NOMO-1 (cell line): ENCODE measurements around the gene RUNX3.

Source experiments
- DNase-seq, 2 experiments: peaks; one replicate each; lab custom pipeline; 2025; ENCODE audit not compliant: unreplicated experiment in 2 of 2; lab: John Stamatoyannopoulos, UW

RUNX3 gene

DNA sequence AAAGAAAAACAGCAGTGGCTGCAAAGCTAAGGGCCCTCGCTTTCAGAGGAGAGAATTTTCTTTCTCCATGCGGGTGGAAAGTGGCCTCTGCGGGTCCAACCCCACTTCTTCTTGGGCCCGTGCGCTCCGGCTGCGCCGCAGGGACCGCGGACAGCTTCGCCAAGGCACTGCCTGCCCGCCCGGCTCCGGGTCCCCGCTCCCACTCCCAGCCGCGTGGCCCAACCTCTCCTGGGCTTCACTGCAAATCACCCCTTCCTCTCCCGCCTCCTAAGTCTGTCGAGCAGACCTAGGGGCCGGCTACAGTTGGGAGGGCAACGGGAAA is 1.0 kb upstream of the RUNX3 start:
- DNase-seq: no peak

GRCh38 chr1:24929398-24930259 is 447 bp downstream of the RUNX3 start:
- peak; percentile 42 to 53 for DNase-seq

GRCh38 chr1:24928689-24929397 is 1.2 kb downstream of the RUNX3 start:
- DNase-seq: peak; percentile 21 to 28

- no peak for DNase-seq
Measured at GRCh38 chr1:24927988-24928688, 1.9 kb downstream of the RUNX3 start.

DNA sequence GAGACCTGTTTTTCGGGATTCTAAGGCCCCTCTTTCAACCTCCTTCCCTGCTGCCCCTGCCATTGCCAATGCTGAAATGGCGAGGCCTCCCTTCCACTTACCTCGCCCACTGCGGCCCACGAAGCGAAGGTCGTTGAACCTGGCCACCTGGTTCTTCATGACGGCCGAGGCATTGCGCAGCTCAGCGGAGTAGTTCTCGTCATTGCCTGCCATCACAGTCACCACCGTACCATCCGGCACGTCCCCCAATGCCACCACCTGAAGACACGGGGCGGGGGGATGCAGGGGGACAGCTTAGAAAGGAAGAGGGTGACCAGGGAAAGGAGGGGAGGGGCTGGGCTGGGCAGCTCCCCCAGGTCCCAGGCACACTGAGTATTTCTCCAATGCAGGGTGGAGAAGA is 2.6 kb downstream of the RUNX3 start:
- DNase-seq: no peak

DNA sequence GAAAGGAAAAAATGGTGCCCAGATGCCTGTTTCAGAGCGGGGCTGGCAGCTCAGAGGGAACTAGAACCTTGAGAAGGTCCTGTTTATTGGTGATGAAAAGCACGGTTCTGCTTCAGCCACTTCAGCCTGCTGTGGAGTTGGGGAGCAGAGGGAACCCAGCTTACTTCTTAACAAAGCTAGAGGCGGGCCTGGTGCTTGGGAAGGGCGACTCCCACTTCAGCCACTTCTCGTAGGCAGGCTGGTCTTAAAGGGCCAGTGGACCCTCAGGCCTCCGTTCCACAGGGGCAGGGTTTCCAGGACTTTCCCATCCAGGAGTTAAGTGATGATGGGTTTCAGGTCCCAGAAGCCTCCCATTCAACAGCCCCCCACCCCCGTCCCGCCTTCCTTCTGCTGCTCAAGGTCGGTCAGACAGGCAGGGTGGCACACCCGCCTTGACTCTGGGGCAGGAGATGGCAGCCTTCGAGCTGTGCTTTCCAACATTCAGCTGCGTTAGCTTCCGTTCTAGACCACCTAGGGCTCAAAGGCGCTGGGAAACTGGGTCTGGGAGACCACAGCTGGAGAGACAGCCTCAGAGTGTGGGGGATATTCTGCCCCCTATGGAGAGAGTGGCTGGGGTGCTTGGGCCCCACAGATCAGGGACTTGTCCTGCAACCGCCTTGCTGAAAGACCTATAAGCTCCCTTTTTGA is 3.4 kb downstream of the RUNX3 start:
- DNase-seq: no peak

- DNase-seq: no peak
Measured at GRCh38 chr1:24925963-24926362, 4.1 kb downstream of the RUNX3 start.

DNA sequence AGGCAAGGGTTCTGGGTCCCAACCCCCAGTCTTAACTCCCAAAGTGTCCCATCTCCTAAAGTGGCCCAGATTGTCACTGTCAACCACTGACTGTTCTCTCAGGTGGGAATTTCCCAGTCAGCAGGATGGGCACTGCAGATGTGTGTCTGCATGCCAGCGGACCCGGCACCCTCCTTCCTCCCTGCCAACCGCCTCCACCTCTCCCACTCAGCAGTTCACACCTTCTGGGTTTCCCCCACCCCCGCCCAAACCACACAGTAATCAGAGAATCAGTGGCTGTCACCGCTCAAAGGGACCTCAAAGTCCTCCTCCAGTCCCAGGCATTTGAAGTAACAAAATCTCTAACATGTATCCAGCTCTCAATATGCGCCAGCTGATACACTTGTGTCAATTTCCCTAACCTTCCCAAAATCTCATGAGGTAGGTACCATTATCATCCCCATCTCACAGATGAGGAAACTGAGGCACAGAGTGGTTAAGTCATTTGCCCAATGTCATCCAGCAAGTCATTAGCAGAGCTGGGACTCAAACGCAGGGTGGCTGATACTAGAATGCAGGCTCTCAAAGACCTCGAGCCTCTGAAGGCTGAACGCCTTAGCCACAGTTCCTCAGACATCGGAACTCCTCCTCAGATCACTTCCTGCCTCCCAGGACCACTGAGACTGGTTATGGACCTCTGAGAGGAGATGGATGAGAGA is 4.8 kb downstream of the RUNX3 start:
- DNase-seq: no peak

DNA sequence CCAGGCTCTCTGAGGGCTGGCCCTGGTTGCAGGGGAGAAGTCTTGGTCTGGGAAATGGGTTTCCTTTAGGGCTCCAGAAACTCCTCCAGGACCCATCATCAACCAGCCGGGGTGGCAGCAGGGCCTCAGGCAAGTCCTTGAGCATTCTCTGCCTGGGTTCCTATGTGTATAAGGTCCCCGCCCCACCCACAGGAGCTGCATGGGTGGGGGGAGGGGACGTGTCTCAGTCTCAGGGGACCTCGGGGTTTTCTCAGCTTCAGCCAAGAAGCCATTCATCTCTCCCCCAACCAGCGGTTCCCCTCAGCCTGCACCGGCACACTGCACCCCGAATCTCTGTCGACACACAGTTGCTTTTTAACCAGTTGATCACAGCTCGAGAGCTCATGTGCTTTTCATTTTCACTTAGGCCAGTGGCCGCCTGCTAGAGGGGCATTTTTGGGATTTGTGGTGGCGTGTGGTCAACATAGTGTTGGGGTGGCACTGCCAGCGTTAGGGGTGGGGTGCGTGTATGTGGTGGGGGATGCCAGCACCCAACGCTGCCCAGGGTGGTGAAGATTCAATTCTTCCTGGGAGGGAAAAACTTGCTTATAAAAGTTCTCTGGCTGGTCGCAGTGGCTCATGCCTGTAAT is 6.5 kb downstream of the RUNX3 start:
- DNase-seq: no peak

DNA sequence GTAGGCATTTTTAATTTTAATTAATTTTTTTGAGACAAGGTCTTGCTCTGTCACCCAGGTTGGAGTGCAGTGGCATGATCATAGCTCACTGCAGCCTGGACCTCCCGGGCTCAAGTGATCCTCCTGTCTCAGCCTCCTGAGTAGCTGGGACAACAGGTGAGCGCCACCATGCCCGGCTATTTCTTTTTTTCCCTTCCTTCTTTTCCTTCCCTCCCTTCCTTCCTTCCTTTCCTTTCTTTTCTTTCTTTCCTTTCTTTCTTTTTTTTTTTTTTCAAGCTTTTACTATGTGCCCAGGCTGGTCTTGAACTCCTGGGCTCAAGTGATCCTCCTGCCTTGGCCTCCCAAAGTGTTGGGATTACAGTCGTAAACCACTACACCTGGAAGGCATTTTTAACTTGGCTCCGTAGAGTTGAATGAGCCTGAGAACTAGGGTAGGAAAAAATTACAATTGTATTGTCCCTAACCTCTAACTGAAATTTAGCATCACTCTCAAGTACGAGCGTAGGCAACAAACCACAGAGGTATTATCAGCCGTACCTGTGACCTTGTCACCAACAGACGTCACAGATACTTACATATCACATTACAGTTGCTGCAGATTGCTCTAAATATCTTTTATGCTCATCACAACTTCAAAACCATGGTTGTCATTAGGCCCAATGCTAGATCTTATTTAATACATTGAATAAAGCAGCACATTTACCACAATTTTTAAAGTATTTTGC is 8.0 kb downstream of the RUNX3 start:
- no peak for DNase-seq

- no peak for DNase-seq
Measured at GRCh38 chr1:24921412-24921811, 8.7 kb downstream of the RUNX3 start.

DNA sequence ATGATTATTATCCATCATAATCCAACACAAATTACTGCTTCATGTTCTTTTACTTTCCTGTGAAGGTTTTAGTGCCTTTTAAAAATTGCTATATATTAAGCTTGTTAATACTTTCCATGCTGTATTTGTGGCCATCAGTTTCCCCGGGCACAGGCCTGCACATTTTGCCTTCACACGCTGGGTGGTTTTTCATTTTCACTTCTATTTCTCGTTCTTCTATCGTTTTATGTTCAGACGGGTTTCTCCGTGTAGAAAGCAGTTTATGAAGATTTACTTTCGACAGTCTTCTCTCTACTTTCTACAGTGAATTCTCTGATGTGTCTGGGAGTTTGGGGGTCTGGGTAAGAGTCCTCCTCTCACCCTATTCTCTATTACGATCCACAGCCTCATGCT is 9.5 kb downstream of the RUNX3 start:
- no peak for DNase-seq

DNA sequence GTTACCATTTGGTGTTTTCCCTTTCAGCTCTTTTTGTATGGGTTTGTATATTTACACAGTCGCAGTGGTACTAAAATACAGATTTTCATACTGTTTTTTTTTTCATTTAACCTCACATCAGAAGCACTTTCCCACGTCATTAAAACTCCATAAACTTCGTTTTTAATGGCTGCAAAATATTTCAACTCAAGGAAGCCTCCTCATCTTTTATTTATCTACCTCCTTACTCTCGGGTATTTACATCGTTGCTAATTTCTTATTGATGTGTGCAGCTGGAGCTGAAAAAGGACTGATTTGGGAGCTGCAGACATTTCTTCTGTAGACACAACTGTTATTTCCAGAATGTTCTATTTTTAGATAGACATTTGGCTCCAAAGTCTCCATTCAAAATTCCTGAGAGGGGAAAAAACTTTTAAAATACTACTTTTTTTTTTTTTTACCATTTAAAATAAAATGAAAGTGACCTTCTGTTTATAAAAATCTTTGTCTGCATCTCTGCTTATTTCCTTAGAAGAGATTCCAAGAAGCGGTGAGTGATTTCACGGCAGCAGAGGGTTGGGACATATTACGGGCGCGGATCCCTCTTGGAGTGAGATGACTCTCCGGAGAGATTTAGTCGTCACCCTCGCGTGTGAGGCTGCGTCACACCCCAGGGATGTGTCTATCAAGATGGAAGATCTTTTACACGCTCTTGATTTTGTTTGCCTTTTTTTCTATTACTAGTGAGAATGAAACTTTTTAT is 10.1 kb downstream of the RUNX3 start:
- no peak for DNase-seq

DNA sequence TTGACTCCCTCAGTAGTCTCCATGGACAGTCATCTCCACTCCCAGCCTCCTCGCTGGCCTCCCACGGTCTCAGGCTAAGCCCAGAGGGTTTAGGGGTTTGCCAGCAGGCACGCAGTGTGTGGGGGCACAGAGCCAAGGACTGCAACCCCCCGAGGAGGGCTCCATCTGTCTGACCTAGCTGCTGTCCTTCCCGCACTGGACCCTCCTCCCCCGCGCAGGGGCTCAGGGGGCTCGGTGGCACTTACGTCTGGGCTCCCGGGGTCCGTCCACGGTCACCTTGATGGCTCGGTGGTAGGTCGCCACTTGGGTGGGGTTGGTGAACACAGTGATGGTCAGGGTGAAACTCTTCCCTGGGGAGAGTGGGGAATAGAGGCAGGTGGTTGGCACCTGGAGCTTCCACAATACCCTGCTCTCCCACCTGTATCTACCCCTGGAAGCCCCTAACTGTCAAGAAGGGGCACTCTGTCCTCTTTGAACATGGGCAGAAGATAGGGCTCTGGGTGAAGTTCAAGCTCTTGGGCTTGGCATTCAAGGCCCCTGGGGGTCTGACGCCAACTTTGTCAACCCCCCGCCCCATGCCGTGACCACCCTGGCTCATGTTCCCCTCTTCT is 11.0 kb downstream of the RUNX3 start:
- DNase-seq: no peak

DNA sequence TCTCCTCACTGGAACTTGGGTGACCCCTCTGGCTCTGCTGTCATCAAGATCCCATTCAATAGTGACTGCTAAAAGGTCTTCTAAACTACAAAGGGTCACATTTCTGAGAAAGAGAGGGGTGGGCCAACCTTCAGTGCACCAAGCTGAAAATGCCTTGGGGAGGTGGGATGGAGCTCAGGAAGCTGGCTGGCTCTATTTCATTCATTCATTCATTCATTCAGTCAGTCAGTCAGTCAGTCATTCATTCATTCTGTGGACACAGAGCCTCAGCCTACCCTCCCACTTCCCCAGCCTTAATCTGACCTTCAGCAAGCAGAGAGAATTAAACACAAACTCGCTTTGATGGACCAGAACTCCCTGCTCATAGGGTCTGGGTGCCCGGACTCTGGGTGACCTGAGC is 11.7 kb downstream of the RUNX3 start:
- DNase-seq: no peak

DNA sequence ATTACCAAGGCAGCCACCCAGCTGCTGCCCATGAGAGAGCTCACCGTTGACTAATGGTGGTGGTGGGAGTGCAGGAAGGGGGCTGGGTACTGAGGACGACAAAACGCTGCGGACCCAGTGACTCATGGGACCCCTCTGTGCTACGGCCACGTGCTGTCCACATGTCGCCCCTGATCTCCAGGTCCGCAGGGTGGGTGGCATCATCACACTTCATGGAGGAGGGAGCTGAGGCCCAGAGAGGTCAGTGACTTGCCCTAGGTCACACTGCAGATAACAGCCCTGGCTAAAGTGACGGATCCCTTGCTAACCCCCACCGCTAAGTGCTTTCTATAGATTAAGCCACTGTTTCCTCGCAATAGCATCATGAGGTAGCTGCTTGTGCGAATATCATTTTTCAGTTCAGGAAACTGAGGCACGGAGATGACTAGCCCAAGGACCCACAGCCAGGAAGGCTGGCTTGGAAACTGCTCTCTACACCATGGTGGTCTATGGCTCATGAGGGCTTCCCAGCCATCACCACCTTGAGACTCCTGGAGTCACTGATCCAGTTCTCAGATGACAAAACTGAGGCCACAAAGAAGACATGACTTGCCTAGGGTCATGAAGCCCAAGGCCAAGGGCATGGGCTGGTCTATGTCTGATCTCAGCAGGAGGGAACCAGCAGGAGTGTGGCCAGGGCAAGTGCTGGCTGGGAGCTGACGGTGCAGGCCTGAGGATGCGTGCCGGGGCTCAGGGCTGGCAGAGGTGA is 12.6 kb downstream of the RUNX3 start:
- DNase-seq: no peak

GRCh38 chr1:24915816-24916602 is 14.1 kb downstream of the RUNX3 start:
- DNase-seq: no peak
